LNCAP (cell line): ENCODE measurements around the gene DMXL1.

Experiments used
- TF ChIP-seq, protein P1 (sequence below): fragments of 450-650 bp; IDR thresholded peaks from 2 replicates; pipeline ENCODE4 v1.5.1; 2017; ENCODE audit warnings: mild to moderate bottlenecking

Gene DMXL1

DNA sequence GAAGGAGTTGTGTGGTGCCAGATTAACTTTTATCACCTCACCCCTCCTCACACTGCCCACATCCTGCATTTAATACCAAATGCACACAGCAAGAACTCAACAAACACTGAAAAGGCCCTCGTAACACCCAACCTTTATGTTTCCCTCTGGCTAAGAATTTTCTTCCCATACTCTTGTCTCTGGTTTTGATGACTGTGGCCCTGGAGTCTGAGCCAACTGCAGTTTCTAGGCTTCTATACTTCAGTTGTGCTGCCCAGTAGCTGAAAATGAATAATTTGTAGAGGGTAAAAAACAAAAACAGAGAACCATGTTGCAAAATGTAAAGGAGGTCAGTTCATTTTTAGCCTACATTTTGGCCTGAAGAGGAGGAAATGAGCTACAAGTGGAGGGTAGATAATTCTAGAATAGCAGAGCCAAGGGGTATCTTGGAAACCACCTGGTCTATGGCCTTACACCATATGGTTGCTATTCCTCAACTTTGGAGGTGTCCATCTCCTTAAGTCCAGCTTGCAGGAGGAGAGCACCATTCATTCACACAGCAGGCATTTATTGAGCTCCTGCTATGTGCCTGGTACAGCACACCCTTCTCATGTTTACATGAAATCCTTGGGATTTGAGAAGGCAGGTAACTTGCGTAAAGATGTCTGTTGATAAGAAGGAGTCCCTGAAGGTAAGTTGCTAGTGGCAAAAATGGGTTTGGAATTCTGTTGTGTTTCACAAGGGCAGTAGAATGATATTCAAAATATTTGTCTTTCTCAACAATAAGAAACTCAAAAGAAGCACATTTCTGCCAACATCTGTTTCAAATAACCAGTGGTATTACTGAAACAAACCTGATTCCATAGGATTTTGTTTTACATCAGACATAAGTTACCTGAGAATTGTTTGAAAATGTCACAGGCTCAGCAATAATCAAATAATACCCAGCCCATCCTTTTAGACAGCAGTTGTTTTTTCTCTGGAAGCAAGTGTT is 201.2 kb downstream of the DMXL1 start:
- TF ChIP-seq, protein P1, sequence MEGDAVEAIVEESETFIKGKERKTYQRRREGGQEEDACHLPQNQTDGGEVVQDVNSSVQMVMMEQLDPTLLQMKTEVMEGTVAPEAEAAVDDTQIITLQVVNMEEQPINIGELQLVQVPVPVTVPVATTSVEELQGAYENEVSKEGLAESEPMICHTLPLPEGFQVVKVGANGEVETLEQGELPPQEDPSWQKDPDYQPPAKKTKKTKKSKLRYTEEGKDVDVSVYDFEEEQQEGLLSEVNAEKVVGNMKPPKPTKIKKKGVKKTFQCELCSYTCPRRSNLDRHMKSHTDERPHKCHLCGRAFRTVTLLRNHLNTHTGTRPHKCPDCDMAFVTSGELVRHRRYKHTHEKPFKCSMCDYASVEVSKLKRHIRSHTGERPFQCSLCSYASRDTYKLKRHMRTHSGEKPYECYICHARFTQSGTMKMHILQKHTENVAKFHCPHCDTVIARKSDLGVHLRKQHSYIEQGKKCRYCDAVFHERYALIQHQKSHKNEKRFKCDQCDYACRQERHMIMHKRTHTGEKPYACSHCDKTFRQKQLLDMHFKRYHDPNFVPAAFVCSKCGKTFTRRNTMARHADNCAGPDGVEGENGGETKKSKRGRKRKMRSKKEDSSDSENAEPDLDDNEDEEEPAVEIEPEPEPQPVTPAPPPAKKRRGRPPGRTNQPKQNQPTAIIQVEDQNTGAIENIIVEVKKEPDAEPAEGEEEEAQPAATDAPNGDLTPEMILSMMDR = no peak

DNA sequence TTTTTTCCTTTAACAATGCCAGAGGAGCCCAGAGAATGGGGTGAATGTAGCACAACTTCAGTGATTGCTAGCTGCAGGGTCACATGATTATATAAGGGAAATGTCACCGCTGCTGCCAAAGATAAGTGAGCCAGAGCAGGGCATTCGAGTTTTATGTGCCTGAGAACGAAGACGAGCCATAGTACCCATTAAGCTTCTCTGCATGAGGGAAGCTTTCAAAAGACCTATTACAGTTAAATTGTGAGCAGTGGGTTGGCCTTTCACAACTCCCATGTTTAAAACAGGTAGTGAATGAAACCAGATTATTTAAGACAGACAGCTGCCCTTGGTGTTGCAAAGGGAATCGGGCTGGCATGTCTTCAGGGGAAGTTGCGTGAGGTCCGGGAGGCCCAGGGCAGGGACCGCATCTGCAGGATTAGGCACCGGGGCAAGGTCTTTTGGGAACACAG is 202.5 kb downstream of the DMXL1 start:
- TF ChIP-seq, protein P1 = no peak

DNA sequence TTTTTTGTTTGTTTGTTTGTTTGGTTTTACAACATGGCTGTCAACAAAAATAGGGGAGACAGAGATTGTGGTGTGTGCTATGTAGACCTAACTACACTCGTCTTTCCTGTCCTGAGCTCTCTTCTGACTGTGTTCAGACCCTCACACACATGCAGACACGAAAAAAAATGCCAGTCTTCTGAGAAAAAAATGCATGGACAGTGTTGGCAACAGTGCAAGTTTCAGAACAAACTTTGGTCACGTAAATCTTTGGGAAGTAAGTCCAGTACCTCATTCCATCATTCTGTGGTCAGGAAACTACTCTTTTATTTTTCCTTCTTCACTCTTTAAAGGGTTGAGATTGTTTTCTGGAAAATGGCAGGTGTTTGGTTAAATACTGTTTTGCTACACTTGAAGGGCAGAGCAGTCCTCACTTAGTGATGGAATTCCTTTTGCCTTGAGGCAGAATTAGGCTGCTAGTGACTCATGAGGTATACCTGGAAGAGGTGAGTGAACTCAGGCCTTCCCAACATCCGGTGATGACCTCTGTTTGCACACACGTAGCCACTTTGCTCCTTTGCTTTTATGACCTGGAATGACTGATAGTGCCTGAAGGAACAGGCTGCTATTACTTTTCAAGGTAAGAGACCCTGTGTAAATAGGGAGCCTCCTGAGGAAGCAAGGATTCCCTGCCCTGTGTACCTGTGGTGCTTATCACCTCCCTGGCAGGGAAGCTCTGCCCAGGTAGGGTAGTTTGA is 203.3 kb downstream of the DMXL1 start:
- TF ChIP-seq, protein P1 = no peak

DNA sequence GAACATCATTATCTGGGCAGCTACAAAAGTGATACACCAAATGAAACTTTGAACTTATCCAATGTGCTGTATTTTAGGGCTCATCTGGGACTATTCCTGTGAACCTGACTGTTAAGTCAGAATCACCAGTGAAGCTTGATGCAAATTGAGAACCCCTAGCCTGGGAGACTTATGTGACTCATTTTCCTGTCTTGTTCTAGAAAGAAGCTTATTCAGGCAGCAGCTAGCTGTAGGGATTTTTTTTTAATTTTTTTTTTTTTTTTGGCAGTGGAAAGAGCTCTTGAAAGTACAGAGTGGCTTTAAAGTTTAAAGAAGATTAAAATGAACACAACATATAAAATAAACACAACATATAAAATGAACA is 203.9 kb downstream of the DMXL1 start:
- TF ChIP-seq, protein P1 = no peak

DNA sequence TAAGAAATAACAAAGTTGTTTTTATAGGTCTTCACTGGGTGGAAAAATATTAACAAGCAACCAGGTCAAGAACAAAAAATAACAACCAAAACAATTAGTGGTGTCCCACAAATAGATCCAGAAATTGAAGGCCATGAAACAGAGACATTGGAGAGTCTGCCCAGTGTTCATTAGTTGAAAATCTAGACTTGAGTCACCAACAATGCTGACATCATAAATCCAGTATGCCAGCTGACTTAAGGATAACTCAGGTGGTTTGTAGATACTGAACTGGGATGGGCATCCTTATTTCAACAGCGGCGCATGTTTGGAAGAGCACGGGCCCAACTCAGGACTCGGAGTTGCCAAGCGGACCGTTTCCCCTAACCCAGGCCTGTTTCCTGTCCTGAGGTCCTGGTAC is 204.3 kb downstream of the DMXL1 start:
- TF ChIP-seq, protein P1 = no peak

DNA sequence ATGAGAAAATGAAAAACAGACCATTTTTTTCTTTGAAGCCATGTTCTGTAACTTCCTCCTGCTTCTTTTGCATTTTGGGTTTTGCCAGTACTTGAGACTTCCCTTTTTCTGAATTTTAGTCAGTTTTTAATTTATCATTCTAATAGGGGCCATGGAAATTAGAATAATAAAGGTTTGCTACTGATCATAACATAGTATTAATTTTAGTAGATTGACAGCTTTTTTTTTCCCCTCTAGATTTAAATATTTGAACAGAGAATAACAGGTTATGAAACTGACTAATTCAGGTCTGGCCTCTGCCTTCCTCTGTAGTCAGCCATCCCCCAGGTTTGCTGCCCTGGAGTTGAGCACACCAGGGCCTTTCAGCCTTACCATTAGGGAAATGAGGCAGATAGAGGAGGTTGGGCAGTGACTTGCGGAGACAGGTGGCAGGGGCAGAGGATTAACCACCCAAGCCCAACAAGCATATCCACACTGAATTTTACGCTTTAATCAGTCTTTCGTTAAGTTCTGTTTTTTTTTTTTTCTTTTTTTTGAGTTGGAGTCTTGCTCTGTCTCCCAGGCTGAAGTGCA is 204.8 kb downstream of the DMXL1 start:
- TF ChIP-seq, protein P1 = no peak

DNA sequence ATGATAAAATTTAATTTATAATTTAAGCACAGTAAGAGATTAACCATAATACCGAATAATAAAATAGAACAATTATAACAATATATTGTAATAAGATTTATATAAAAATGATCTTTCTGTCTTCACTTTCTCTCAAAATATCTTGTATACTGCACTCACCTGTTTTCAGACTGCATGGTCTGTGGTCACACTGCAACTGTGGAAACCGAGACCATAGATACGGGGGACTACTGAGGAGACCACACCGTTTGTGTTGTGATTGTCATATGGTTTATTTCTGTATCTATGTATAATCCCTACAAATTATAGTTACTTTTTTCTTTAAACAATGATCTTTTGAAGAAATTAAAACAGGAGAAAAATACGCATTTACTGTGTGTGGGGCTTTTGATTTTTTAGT is 206.1 kb downstream of the DMXL1 start:
- TF ChIP-seq, protein P1 = no peak
